ENCODE data around the gene TRIM72.

TRIM72 gene

DNA sequence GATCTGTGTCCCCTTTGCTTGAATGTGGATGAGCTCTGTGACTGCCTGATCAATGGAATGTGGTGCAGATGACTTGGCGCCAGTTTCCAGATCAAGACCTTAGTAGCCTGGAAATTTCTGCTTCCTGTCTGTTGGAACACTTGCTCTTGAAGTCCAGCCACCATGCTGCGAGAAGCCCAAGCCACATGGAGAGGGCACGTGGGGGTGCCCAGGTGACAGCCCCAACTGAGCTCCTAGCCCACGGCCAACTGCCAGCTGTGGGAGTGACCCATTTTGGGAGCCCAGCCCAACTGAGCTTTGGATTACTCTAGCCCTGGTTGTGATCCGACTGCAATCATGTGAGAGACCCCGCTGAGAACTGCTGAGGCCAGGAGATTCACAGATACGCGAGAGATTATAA lies 42.5 kb downstream of the TRIM72 start:
- H3K4me3 ChIP-seq (ENCODE audit: low read depth, low read length): no peak overlapping the region
- TF ChIP-seq, protein P1, sequence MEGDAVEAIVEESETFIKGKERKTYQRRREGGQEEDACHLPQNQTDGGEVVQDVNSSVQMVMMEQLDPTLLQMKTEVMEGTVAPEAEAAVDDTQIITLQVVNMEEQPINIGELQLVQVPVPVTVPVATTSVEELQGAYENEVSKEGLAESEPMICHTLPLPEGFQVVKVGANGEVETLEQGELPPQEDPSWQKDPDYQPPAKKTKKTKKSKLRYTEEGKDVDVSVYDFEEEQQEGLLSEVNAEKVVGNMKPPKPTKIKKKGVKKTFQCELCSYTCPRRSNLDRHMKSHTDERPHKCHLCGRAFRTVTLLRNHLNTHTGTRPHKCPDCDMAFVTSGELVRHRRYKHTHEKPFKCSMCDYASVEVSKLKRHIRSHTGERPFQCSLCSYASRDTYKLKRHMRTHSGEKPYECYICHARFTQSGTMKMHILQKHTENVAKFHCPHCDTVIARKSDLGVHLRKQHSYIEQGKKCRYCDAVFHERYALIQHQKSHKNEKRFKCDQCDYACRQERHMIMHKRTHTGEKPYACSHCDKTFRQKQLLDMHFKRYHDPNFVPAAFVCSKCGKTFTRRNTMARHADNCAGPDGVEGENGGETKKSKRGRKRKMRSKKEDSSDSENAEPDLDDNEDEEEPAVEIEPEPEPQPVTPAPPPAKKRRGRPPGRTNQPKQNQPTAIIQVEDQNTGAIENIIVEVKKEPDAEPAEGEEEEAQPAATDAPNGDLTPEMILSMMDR (IDR thresholded peaks at IDR 0.05; ENCODE audit: low read depth, low read length): no peak
- TF ChIP-seq MAX (IDR thresholded peaks at IDR 0.05; ENCODE audit: low read depth, low read length) (no peak), POLR2A (IDR thresholded peaks at IDR 0.05; ENCODE audit: extremely low read depth, insufficient read length) (no peak), MYC (IDR thresholded peaks at IDR 0.05; ENCODE audit: low read depth, low read length) (no peak)
- DNase-seq (ENCODE audit: low read depth): no peak

GRCh38 chr16:31258366-31258765 lies 44.4 kb downstream of the TRIM72 start:
- TF ChIP-seq, protein P1 (IDR thresholded peaks at IDR 0.05; ENCODE audit: low read depth, low read length): no peak
- TF ChIP-seq MYC (IDR thresholded peaks at IDR 0.05; ENCODE audit: low read depth, low read length) (no peak), MAX (IDR thresholded peaks at IDR 0.05; ENCODE audit: low read depth, low read length) (no peak), POLR2A (IDR thresholded peaks at IDR 0.05; ENCODE audit: extremely low read depth, insufficient read length) (no peak)
- DNase-seq (ENCODE audit: low read depth): no peak

DNA sequence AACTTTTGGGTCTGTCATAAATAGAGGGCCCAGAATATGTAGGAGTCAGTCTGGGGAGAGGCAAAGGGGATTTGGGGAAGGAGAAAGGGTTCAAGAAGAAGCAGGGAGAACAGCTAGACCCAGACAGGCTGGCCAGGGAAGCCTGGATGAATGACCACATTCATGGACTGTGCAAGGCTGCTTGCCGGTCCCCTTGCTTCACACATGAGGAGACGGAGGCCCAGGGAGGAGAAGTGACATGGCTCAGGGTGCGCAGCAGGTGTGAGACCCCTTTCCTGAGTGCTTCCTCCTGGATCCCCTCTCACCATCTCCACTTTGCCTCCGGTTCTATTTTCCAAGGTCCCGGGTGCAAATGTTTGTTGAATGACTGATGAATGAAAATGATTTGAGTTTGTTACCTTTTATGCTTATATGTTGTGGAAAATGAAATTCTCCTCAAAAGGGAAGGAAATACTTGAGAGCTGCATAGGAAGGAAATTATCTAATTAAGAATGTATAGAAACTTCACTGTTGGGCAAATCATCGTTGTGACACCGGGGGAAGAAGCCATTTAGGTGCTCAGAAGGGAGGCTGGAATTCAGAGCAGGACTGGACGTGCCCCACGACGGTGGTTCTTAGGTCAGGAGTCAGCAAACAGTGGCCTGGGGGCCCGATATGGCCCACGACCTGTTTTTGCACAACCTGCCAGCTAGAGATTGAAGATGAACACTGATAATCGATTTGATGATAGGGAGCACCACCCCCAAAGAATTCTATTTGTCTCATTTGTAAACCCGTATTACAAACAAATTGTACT lies 46.4 kb downstream of the TRIM72 start:
- peak overlapping the region; percentile 47 for H3K4me3 ChIP-seq (ENCODE audit: low read depth, low read length)
- no peak for DNase-seq (ENCODE audit: low read depth)
- TF ChIP-seq MAX (IDR thresholded peaks at IDR 0.05; ENCODE audit: low read depth, low read length) (no peak), MYC (IDR thresholded peaks at IDR 0.05; ENCODE audit: low read depth, low read length) (no peak), POLR2A (IDR thresholded peaks at IDR 0.05; ENCODE audit: extremely low read depth, insufficient read length) (no peak)
- TF ChIP-seq, protein P1 (IDR thresholded peaks at IDR 0.05; ENCODE audit: low read depth, low read length): no peak

More at GRCh38 chr16:31258366-31258765, 44.4 kb downstream of the TRIM72 start:
- no peak overlapping the region for H3K4me3 ChIP-seq (ENCODE audit: low read depth, low read length)

GRCh38 chr16:31262084-31262483 lies 48.2 kb downstream of the TRIM72 start:
- DNase-seq (ENCODE audit: low read depth): no peak
- H3K4me3 ChIP-seq (ENCODE audit: low read depth, low read length): no peak overlapping the region

DNA sequence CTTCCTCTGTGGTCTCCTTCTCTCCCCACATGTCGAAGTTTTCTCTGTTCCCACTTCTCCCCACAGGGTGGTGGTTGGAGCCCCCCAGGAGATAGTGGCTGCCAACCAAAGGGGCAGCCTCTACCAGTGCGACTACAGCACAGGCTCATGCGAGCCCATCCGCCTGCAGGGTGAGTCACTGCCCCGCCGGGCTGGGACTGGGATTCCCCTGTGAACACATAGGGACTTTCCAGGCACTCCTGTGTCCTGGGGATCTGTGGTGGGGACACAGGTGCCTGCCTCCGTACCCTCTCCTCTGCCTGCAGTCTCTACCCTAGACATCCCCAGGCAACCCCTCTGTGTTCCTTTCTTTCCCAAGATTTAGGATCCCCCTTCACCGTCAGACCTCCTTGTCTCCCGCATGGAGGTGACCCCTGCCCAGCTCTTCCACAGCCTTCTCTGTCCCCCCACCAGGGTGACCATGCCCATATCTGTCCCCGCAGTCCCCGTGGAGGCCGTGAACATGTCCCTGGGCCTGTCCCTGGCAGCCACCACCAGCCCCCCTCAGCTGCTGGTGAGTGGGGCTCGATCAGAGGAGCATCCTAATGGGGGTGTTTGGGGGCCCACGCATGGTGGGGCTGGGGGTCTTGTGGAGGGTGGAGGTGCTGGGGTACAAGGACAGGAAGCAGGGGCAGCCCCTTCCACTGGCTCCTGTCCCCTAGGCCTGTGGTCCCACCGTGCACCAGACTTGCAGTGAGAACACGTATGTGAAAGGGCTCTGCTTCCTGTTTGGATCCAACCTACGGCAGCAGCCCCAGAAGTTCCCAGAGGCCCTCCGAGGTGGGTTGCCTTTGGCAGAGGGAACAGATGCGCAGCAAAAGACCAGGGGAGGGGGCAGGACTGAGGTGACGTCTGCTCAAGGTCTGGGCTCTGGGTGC lies 51.7 kb downstream of the TRIM72 start:
- TF ChIP-seq POLR2A (IDR thresholded peaks at IDR 0.05; ENCODE audit: extremely low read depth, insufficient read length) (no peak), MYC (IDR thresholded peaks at IDR 0.05; ENCODE audit: low read depth, low read length) (no peak), MAX (IDR thresholded peaks at IDR 0.05; ENCODE audit: low read depth, low read length) (no peak)
- TF ChIP-seq, protein P1 (IDR thresholded peaks at IDR 0.05; ENCODE audit: low read depth, low read length): no peak
- H3K4me3 ChIP-seq (ENCODE audit: low read depth, low read length): no peak overlapping the region
- peak; percentile 37 for DNase-seq (ENCODE audit: low read depth)

More at GRCh38 chr16:31262084-31262483, 48.2 kb downstream of the TRIM72 start:
- TF ChIP-seq POLR2A (IDR thresholded peaks at IDR 0.05; ENCODE audit: extremely low read depth, insufficient read length) (no peak), MYC (IDR thresholded peaks at IDR 0.05; ENCODE audit: low read depth, low read length) (no peak)

Measured in NB4 (cell line).